Measurements from ENCODE around the gene NPM3.

The NPM3 gene

GRCh38 chr10:101807158-101807557 lies 23.9 kb upstream of the NPM3 start:
- H3K27me3 ChIP-seq (ENCODE audit: insufficient read depth, poor library complexity, severe bottlenecking), result no peaks in the 10 kb centered on the region
- no peak overlapping the region for H3K27ac ChIP-seq (replicated peaks)
- no peak for DNase-seq (ENCODE audit: low read depth in 1 of 2, low spot score in 1 of 2)
- H3K4me3 ChIP-seq (replicated peaks; ENCODE audit: insufficient read depth, low read length), result no peak overlapping the region
- TF ChIP-seq POLR2AphosphoS5 (IDR thresholded peaks at IDR 0.05; ENCODE audit: low read depth) (no peak), SPI1 (IDR thresholded peaks at IDR 0.05; ENCODE audit: borderline replicate concordance, low read depth) (no peak), REST (IDR thresholded peaks at IDR 0.05; ENCODE audit: insufficient replicate concordance, low read depth) (no peak), CTCF (IDR thresholded peaks at IDR 0.05; ENCODE audit: insufficient read depth, low read length) (no peak), GABPA (IDR thresholded peaks at IDR 0.05; ENCODE audit: low read depth) (no peak)

- Histone ChIP-seq H3K27ac (replicated peaks) (no peak overlapping the region), H3K4me3 (replicated peaks; ENCODE audit: insufficient read depth, low read length) (no peak overlapping the region), H3K27me3 (ENCODE audit: insufficient read depth, poor library complexity, severe bottlenecking) (no peaks in the 10 kb centered on the region)
- TF ChIP-seq POLR2AphosphoS5 (IDR thresholded peaks at IDR 0.05; ENCODE audit: low read depth) (no peak), CTCF (IDR thresholded peaks at IDR 0.05; ENCODE audit: insufficient read depth, low read length) (no peak), GABPA (IDR thresholded peaks at IDR 0.05; ENCODE audit: low read depth) (no peak), SPI1 (IDR thresholded peaks at IDR 0.05; ENCODE audit: borderline replicate concordance, low read depth) (no peak), REST (IDR thresholded peaks at IDR 0.05; ENCODE audit: insufficient replicate concordance, low read depth) (no peak)
- DNase-seq (ENCODE audit: low read depth in 1 of 2, low spot score in 1 of 2), result no peak
These were observed 20.3 kb upstream of the NPM3 start for GRCh38 chr10:101803511-101803910.

GRCh38 chr10:101797403-101798059 lies 14.3 kb upstream of the NPM3 start:
- no peak for TF ChIP-seq CTCF (IDR thresholded peaks at IDR 0.05; ENCODE audit: insufficient read depth, low read length)
- TF ChIP-seq POLR2AphosphoS5 (IDR thresholded peaks at IDR 0.05; ENCODE audit: low read depth), result no peak
- TF ChIP-seq SPI1 (IDR thresholded peaks at IDR 0.05; ENCODE audit: borderline replicate concordance, low read depth), result no peak
- TF ChIP-seq REST (IDR thresholded peaks at IDR 0.05; ENCODE audit: insufficient replicate concordance, low read depth), result no peak
- no peak for TF ChIP-seq GABPA (IDR thresholded peaks at IDR 0.05; ENCODE audit: low read depth)
- no peak overlapping the region for H3K27ac ChIP-seq (replicated peaks)
- DNase-seq (ENCODE audit: low read depth in 1 of 2, low spot score in 1 of 2), result no peak
- H3K4me3 ChIP-seq (replicated peaks; ENCODE audit: insufficient read depth, low read length), result no peak overlapping the region
- H3K27me3 ChIP-seq (ENCODE audit: insufficient read depth, poor library complexity, severe bottlenecking), result no peaks in the 10 kb centered on the region
